GM23338 (cell line): ENCODE results near the gene HSPA12B. TPM values are rescaled to one million over a fixed set of nuclear protein-coding genes. Genes with fewer than 3 reads are reported as not detected.
A peak's percentile ranks its signal among the peaks of the same experiment; 100 is the strongest.

Experiments
- ATAC-seq: fragments of 200-7000 bp; cut with Tn5 transposase; 3 replicates; pipeline ENCODE4 v1.9.1; 2020
- DNase-seq: peaks from one replicate; pipeline ENCODE4 v3.0.0-alpha.2; 2015; ENCODE audit warnings: low spot score
- H2AFZ ChIP-seq: fragments of 200-600 bp; sonication (generic); 2 replicates; pipeline ENCODE4 v1.8.0; 2016; ENCODE audit warnings: antibody characterized with exemption, mild to moderate bottlenecking, moderate library complexity
- H3F3A ChIP-seq: fragments of 200-600 bp; sonication (generic); replicated peaks from 2 replicates; pipeline ENCODE4 v1.8.0; 2017; ENCODE audit warnings: antibody characterized with exemption, mixed run types, low read depth
- H3K27ac ChIP-seq: fragments of 200-600 bp; sonication (generic); 2 replicates; pipeline ENCODE4 v1.6.1; 2016; ENCODE audit warnings: low read depth
- H3K27me3 ChIP-seq: fragments of 200-600 bp; sonication (generic); 2 replicates; pipeline ENCODE4 v1.8.0; 2016; ENCODE audit warnings: mild to moderate bottlenecking, mixed run types, moderate library complexity; ENCODE audit not compliant: insufficient read depth
- H3K36me3 ChIP-seq: fragments of 200-600 bp; sonication (generic); 2 replicates; pipeline ENCODE4 v1.8.0; 2016; ENCODE audit warnings: mild to moderate bottlenecking; ENCODE audit not compliant: insufficient read depth
- H3K4me1 ChIP-seq: fragments of 200-600 bp; sonication (generic); 2 replicates; pipeline ENCODE4 v1.8.0; 2016; ENCODE audit warnings: mild to moderate bottlenecking, moderate library complexity; ENCODE audit not compliant: insufficient read depth
- H3K4me2 ChIP-seq: fragments of 200-600 bp; sonication (generic); 2 replicates; pipeline ENCODE4 v1.7.1; 2017; ENCODE audit warnings: mixed run types
- H3K4me3 ChIP-seq: fragments of 200-600 bp; sonication (generic); 2 replicates; pipeline ENCODE4 v1.6.1; 2016; ENCODE audit warnings: mixed run types
- H3K79me2 ChIP-seq: fragments of 200-600 bp; sonication (generic); replicated peaks from 2 replicates; pipeline ENCODE4 v1.8.0; 2017; ENCODE audit warnings: mild to moderate bottlenecking; ENCODE audit not compliant: insufficient read depth
- H3K9me2 ChIP-seq: fragments of 200-600 bp; sonication (generic); 2 replicates; pipeline ENCODE4 v1.8.0; 2017; ENCODE audit not compliant: insufficient read depth
- H4K20me1 ChIP-seq: fragments of 200-600 bp; sonication (generic); replicated peaks from 2 replicates; pipeline ENCODE4 v1.8.0; 2017; ENCODE audit warnings: mild to moderate bottlenecking; ENCODE audit not compliant: insufficient read depth
- H3K27ac Mint-ChIP-seq: 2 replicates; pipeline ENCODE4 v1.8.0; 2020; ENCODE audit warnings: inconsistent platforms, mild to moderate bottlenecking, moderate library complexity, mixed read lengths
- H3K27me3 Mint-ChIP-seq: 3 replicates; pipeline ENCODE4 v1.8.0; 2022; ENCODE audit warnings: low read depth, mild to moderate bottlenecking, moderate library complexity, mixed read lengths, inconsistent platforms; ENCODE audit not compliant: insufficient read depth, poor library complexity
- H3K36me3 Mint-ChIP-seq: 3 replicates; pipeline ENCODE4 v1.8.0; 2021; ENCODE audit warnings: low read depth, mild to moderate bottlenecking, inconsistent platforms, moderate library complexity, mixed read lengths
- H3K4me1 Mint-ChIP-seq: 3 replicates; pipeline ENCODE4 v1.8.0; 2020; ENCODE audit warnings: mild to moderate bottlenecking, inconsistent platforms, mixed read lengths
- H3K4me3 Mint-ChIP-seq: 3 replicates; pipeline ENCODE4 v1.8.0; 2021; ENCODE audit warnings: moderate library complexity, mild to moderate bottlenecking, inconsistent platforms, mixed read lengths
- H3K9me3 Mint-ChIP-seq: 3 replicates; pipeline ENCODE4 v1.8.0; 2020; ENCODE audit warnings: moderate library complexity, mild to moderate bottlenecking, inconsistent platforms, mixed read lengths
- CREB1 ChIP-seq: fragments of 250-450 bp; sonication (Bioruptor Pico); IDR thresholded peaks from 2 replicates; pipeline ENCODE4 v1.5.0; 2020; ENCODE audit warnings: low read depth, mild to moderate bottlenecking, moderate library complexity
- NANOG ChIP-seq: IDR thresholded peaks from 2 replicates; pipeline ENCODE4 v1.6.1; 2016; ENCODE audit warnings: antibody characterized with exemption, borderline replicate concordance
- ZNF114 ChIP-seq: fragments of 250-450 bp; sonication (Bioruptor Pico); IDR thresholded peaks from 2 replicates; pipeline ENCODE4 v1.5.0; 2020; ENCODE audit warnings: mild to moderate bottlenecking, moderate library complexity
- polyA plus RNA-seq: library from polyadenylated mRNA; unstranded; fragments of >200 nt; fragmentation: Nextera tagmentation; extraction: Ambion mirVana; gene quantifications from 2 replicates; pipeline ENCODE4 v1.2.1, GENCODE V29; 2016
- total RNA-seq: library from RNA; depleted of rRNA; stranded (reverse); fragments of >200 nt; shearing (Covaris generic); gene quantifications from 2 replicates; pipeline ENCODE4 v1.2.3, GENCODE V29; 2014
- TF ChIP-seq, protein P1 (sequence below), 2 experiments: fragments of 200-600 bp in 1 of 2; sonication (generic) in 1 of 2; conservative IDR thresholded peaks; 2 replicates each; pipeline versions ENCODE4 v1.5.1 to v1.6.1; 2016 to 2017; ENCODE audit warnings: antibody characterized with exemption in 2 of 2, low read depth in 2 of 2, mild to moderate bottlenecking in 2 of 2, moderate library complexity in 1 of 2
- TF ChIP-seq, protein P2 (sequence below): IDR thresholded peaks from one replicate; pipeline ENCODE4 v1.6.1; 2018; ENCODE audit warnings: antibody characterized with exemption; ENCODE audit not compliant: unreplicated experiment
- TF ChIP-seq, protein P3 (sequence below): fragments of 250-450 bp; sonication (Bioruptor Pico); IDR thresholded peaks from 2 replicates; pipeline ENCODE4 v1.5.0; 2020; ENCODE audit warnings: mild to moderate bottlenecking, moderate library complexity

HSPA12B gene
- total and polyA plus RNA-seq, 2 experiments from 2014 or later, result 2.8 to 6.5 TPM

DNA sequence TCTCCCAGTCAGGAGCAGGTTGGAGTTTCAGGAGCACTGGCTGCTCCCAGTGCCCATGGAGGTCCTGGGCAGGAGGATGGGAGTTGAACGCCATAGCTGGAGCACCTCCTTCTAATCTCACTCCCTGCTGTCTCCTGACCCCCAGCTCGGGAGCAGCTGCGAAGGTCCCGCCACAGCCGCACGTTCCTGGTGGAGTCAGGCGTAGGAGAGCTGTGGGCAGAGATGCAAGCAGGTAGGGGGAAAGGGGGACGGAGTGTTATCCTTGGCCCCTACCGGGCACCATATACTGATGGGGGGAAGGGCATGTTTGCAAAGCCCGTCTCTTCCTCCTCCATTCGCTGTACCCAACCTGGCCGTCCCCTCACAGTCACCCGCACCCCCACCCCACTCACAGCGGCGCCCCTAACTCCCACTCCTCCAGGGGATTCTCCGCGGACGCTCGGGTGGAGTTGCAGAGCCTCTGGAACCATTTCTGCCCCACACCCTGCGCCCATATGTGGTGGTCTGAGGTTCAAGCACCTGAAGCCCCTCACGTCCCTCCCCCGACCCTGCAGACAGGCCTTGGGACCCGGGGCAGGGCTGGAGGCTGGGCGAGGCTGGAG is 16.7 kb downstream of the HSPA12B start:
- TF ChIP-seq, protein P1, sequence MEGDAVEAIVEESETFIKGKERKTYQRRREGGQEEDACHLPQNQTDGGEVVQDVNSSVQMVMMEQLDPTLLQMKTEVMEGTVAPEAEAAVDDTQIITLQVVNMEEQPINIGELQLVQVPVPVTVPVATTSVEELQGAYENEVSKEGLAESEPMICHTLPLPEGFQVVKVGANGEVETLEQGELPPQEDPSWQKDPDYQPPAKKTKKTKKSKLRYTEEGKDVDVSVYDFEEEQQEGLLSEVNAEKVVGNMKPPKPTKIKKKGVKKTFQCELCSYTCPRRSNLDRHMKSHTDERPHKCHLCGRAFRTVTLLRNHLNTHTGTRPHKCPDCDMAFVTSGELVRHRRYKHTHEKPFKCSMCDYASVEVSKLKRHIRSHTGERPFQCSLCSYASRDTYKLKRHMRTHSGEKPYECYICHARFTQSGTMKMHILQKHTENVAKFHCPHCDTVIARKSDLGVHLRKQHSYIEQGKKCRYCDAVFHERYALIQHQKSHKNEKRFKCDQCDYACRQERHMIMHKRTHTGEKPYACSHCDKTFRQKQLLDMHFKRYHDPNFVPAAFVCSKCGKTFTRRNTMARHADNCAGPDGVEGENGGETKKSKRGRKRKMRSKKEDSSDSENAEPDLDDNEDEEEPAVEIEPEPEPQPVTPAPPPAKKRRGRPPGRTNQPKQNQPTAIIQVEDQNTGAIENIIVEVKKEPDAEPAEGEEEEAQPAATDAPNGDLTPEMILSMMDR (conservative IDR thresholded peaks at IDR 0.05; ENCODE audit: low read depth in 2 of 2), result no peak
- TF ChIP-seq, protein P2, sequence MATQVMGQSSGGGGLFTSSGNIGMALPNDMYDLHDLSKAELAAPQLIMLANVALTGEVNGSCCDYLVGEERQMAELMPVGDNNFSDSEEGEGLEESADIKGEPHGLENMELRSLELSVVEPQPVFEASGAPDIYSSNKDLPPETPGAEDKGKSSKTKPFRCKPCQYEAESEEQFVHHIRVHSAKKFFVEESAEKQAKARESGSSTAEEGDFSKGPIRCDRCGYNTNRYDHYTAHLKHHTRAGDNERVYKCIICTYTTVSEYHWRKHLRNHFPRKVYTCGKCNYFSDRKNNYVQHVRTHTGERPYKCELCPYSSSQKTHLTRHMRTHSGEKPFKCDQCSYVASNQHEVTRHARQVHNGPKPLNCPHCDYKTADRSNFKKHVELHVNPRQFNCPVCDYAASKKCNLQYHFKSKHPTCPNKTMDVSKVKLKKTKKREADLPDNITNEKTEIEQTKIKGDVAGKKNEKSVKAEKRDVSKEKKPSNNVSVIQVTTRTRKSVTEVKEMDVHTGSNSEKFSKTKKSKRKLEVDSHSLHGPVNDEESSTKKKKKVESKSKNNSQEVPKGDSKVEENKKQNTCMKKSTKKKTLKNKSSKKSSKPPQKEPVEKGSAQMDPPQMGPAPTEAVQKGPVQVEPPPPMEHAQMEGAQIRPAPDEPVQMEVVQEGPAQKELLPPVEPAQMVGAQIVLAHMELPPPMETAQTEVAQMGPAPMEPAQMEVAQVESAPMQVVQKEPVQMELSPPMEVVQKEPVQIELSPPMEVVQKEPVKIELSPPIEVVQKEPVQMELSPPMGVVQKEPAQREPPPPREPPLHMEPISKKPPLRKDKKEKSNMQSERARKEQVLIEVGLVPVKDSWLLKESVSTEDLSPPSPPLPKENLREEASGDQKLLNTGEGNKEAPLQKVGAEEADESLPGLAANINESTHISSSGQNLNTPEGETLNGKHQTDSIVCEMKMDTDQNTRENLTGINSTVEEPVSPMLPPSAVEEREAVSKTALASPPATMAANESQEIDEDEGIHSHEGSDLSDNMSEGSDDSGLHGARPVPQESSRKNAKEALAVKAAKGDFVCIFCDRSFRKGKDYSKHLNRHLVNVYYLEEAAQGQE, result no peak
- no peak for TF ChIP-seq NANOG
- no peak for TF ChIP-seq CREB1 (CRISPR knock-in tag)
- TF ChIP-seq ZNF114 (CRISPR knock-in tag), result no peak
- TF ChIP-seq, protein P3, sequence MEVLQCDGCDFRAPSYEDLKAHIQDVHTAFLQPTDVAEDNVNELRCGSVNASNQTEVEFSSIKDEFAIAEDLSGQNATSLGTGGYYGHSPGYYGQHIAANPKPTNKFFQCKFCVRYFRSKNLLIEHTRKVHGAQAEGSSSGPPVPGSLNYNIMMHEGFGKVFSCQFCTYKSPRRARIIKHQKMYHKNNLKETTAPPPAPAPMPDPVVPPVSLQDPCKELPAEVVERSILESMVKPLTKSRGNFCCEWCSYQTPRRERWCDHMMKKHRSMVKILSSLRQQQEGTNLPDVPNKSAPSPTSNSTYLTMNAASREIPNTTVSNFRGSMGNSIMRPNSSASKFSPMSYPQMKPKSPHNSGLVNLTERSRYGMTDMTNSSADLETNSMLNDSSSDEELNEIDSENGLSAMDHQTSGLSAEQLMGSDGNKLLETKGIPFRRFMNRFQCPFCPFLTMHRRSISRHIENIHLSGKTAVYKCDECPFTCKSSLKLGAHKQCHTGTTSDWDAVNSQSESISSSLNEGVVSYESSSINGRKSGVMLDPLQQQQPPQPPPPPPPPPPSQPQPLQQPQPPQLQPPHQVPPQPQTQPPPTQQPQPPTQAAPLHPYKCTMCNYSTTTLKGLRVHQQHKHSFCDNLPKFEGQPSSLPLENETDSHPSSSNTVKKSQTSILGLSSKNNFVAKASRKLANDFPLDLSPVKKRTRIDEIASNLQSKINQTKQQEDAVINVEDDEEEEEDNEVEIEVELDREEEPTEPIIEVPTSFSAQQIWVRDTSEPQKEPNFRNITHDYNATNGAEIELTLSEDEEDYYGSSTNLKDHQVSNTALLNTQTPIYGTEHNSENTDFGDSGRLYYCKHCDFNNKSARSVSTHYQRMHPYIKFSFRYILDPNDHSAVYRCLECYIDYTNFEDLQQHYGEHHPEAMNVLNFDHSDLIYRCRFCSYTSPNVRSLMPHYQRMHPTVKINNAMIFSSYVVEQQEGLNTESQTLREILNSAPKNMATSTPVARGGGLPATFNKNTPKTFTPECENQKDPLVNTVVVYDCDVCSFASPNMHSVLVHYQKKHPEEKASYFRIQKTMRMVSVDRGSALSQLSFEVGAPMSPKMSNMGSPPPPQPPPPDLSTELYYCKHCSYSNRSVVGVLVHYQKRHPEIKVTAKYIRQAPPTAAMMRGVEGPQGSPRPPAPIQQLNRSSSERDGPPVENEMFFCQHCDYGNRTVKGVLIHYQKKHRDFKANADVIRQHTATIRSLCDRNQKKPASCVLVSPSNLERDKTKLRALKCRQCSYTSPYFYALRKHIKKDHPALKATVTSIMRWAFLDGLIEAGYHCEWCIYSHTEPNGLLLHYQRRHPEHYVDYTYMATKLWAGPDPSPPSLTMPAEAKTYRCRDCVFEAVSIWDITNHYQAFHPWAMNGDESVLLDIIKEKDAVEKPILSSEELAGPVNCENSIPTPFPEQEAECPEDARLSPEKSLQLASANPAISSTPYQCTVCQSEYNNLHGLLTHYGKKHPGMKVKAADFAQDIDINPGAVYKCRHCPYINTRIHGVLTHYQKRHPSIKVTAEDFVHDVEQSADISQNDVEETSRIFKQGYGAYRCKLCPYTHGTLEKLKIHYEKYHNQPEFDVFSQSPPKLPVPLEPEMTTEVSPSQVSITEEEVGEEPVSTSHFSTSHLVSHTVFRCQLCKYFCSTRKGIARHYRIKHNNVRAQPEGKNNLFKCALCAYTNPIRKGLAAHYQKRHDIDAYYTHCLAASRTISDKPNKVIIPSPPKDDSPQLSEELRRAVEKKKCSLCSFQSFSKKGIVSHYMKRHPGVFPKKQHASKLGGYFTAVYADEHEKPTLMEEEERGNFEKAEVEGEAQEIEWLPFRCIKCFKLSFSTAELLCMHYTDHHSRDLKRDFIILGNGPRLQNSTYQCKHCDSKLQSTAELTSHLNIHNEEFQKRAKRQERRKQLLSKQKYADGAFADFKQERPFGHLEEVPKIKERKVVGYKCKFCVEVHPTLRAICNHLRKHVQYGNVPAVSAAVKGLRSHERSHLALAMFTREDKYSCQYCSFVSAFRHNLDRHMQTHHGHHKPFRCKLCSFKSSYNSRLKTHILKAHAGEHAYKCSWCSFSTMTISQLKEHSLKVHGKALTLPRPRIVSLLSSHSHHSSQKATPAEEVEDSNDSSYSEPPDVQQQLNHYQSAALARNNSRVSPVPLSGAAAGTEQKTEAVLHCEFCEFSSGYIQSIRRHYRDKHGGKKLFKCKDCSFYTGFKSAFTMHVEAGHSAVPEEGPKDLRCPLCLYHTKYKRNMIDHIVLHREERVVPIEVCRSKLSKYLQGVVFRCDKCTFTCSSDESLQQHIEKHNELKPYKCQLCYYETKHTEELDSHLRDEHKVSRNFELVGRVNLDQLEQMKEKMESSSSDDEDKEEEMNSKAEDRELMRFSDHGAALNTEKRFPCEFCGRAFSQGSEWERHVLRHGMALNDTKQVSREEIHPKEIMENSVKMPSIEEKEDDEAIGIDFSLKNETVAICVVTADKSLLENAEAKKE (CRISPR knock-in tag), result no peak
- no peaks in the 10 kb centered on the region for H3K79me2 ChIP-seq
- H3K9me2 ChIP-seq, result no peaks in the 10 kb centered on the region
- no peaks in the 10 kb centered on the region; the same call in 2 of the 3 replicates for H3K36me3 Mint-ChIP-seq
- peak overlapping the region; percentile 73 for H3K4me3 ChIP-seq
- H3K27me3 ChIP-seq, result peaks cover 28% of the 10 kb centered on the region
- peaks cover 11% of the 10 kb centered on the region; the same call in 1 of the 2 replicates for H4K20me1 ChIP-seq
- ATAC-seq (no peak), DNase-seq (no peak)
- H3K4me2 ChIP-seq, result peak overlapping the region; percentile 93
- H3K4me3 Mint-ChIP-seq, result no peak overlapping the region
- H3K36me3 ChIP-seq, result no peaks in the 10 kb centered on the region
- H3K27me3 Mint-ChIP-seq, result peaks cover 34% of the 10 kb centered on the region
- peaks cover 14% of the 10 kb centered on the region for H3F3A ChIP-seq
- H3K27ac Mint-ChIP-seq, result no peak overlapping the region
- H2AFZ ChIP-seq, result no peak overlapping the region
- peaks cover 4% of the 10 kb centered on the region; the same call in 1 of the 3 replicates for H3K9me3 Mint-ChIP-seq
- no peak overlapping the region for H3K27ac ChIP-seq
- H3K4me1 Mint-ChIP-seq, result peaks cover 28% of the 10 kb centered on the region
- peaks cover 17% of the 10 kb centered on the region; the same call in 1 of the 2 replicates for H3K4me1 ChIP-seq
